ENCODE results near the gene CUBN. TPM values are rescaled to one million over a fixed set of nuclear protein-coding genes. Genes with fewer than 3 reads are reported as not detected.

Gene CUBN
- total RNA-seq, 4 donors from 2014 or later: 9.2 to 38.9 (median 25.4) TPM

GRCh38 chr10:17068953-17069352, 60.7 kb downstream of the CUBN start:
- 94 to 96% methylated on average over 2 of the region's 2 CpGs for WGBS, 2 donors
- Histone ChIP-seq H3K9me3 (no peaks in the 10 kb centered on the region), H3K36me3 (no peaks in the 10 kb centered on the region), H3K4me3 (no peak overlapping the region), H3K4me1 (peaks cover 0 to 9% (median 0%) of the 10 kb centered on the region in 4 donors), H3K27me3 (no peaks in the 10 kb centered on the region), H3K27ac (no peak overlapping the region)
- TF ChIP-seq POLR2A (IDR thresholded peaks at IDR 0.05) (no peak), CTCF (IDR thresholded peaks at IDR 0.05) (no peak), EP300 (IDR thresholded peaks at IDR 0.05) (no peak)
- no peak for DNase-seq (ENCODE audit: low spot score in 2 of 2)

DNA sequence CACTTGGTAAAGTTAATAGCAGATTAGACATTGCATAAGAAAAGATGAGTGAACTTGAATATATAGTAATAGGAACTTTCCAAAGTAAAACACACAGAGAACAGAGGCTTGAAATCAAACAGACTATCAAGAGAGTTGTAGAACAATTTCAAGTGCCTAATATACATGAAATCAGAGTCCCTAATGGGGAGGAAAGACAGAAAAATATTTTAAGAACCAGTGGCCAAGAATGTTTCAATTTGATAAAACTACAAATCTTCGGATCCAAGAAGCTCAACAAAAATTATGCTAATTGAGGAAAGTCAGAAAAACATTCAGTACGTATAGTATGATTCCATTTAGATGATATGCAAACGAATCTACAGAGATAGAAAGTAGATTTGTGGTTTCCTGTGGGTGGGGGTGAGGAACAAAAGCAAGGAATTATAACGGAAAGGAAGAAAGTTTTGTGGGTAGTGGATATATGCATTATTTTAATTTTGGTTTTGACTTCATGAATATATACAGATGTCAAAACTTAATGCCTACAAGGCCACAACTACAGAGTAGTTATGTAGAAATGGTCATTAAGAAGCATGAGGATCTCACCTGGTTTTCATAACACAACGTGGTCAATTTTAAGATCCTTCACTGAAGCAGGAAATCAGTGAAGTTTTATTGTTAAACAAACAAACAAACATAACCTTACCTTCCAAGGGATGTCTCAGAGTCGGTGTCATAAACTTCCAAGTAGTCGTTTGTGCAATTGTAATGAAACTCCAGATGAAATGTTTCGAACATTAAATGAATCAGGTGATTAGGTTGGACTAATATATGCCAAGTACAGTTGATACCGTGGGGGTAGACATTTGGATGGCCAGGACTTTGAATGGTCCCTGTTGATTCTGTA, 62.0 kb downstream of the CUBN start:
- H3K4me3 ChIP-seq: no peak overlapping the region
- no peak for DNase-seq (ENCODE audit: low spot score in 2 of 2)
- peaks cover 0 to 22% (median 3%) of the 10 kb centered on the region in 4 donors for H3K4me1 ChIP-seq
- TF ChIP-seq EP300 (IDR thresholded peaks at IDR 0.05) (no peak), CTCF (IDR thresholded peaks at IDR 0.05) (no peak), POLR2A (IDR thresholded peaks at IDR 0.05) (no peak)
- no peaks in the 10 kb centered on the region for H3K36me3 ChIP-seq
- no peaks in the 10 kb centered on the region for H3K27me3 ChIP-seq
- H3K9me3 ChIP-seq: no peaks in the 10 kb centered on the region
- peak overlapping the region in 1 of 4 donors; percentile 29 for H3K27ac ChIP-seq
- WGBS, 2 donors: 50 to 55% methylated on average over 9 of the region's 9 CpGs

DNA sequence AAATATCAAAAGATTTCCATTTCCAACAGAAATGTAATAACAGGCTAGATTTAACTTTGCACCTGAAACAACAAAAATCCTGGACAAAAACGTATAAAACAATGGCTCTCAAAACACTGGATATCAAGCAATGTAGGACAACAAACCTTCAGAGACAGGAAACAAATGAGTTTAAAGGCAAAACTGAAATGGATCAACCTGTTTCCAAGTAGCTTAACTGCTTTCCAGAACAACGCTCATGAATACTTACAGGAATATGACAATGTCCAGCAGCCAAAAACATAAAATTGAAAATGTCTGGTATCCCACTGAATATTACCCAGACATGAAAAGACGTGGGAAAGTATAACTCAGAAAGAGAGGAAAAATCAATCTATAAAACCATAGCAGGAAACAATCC, 62.8 kb downstream of the CUBN start:
- Histone ChIP-seq H3K36me3 (no peaks in the 10 kb centered on the region), H3K4me3 (no peak overlapping the region), H3K9me3 (no peaks in the 10 kb centered on the region), H3K27me3 (no peaks in the 10 kb centered on the region), H3K4me1 (peaks cover 0 to 30% (median 4%) of the 10 kb centered on the region in 4 donors), H3K27ac (peak overlapping the region in 1 of 4 donors; percentile 29)
- no peak for DNase-seq (ENCODE audit: low spot score in 2 of 2)
- 62 to 73% methylated on average over 3 of the region's 3 CpGs for WGBS, 2 donors
- TF ChIP-seq EP300 (IDR thresholded peaks at IDR 0.05): no peak
- TF ChIP-seq CTCF (IDR thresholded peaks at IDR 0.05): no peak
- TF ChIP-seq POLR2A (IDR thresholded peaks at IDR 0.05): no peak

DNA sequence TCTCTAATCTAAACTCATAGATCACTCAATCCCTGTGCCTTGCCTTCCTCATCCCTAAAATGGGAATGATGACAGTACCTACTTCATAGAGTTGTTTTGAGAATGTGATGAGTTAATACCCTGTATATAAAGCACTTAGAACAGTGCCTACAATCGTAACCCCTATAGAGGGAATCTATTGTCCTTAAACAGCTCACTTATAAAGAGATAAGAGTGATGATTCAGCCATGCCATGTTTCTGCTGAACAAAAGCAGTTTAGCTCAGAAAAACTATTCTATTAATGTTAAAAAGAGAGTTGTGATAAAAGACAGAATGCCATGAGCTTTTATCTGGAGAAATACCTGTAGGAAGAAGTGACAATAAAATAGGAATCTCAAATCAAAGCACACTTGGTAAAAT, 63.6 kb downstream of the CUBN start:
- Histone ChIP-seq H3K27me3 (no peaks in the 10 kb centered on the region), H3K27ac (no peak overlapping the region), H3K36me3 (no peaks in the 10 kb centered on the region), H3K9me3 (no peaks in the 10 kb centered on the region), H3K4me3 (no peak overlapping the region), H3K4me1 (peaks cover 0 to 37% (median 4%) of the 10 kb centered on the region in 4 donors)
- TF ChIP-seq POLR2A (IDR thresholded peaks at IDR 0.05): no peak
- no peak for TF ChIP-seq EP300 (IDR thresholded peaks at IDR 0.05)
- no peak for TF ChIP-seq CTCF (IDR thresholded peaks at IDR 0.05)
- DNase-seq (ENCODE audit: low spot score in 2 of 2): no peak
- 76 to 79% methylated on average over 1 of the region's 1 CpG for WGBS, 2 donors

DNA sequence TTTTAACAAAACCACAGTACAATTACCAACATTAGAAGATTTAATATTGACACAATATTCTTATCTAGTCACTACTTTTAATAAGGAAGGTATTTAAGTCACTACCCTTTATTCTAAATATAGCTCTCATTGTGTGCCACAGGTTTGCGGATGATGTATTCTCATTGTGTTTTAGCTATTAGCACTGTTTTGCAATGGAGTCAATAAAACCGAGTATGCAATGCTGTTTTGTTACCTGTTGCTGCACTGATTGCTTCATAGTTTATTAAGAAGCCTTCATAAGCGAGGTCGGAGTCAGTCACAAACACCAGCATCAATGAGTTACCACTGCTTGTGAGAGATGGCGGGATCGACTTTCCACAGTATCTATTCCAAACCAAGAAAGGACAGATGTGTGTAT, 64.3 kb downstream of the CUBN start:
- H3K27me3 ChIP-seq: no peaks in the 10 kb centered on the region
- no peaks in the 10 kb centered on the region for H3K9me3 ChIP-seq
- no peak overlapping the region for H3K4me3 ChIP-seq
- TF ChIP-seq CTCF (IDR thresholded peaks at IDR 0.05) (no peak), POLR2A (IDR thresholded peaks at IDR 0.05) (no peak), EP300 (IDR thresholded peaks at IDR 0.05) (no peak)
- H3K27ac ChIP-seq: no peak overlapping the region
- peaks cover 0 to 37% (median 4%) of the 10 kb centered on the region in 4 donors for H3K4me1 ChIP-seq
- WGBS, 2 donors: 94 to 96% methylated on average over 6 of the region's 6 CpGs
- no peaks in the 10 kb centered on the region for H3K36me3 ChIP-seq
- no peak for DNase-seq (ENCODE audit: low spot score in 2 of 2)

All from tibial nerve (tissue), 4 donors.